Measurements from ENCODE around the gene INSYN2B.

INSYN2B gene

GRCh38 chr5:169993485-169993790, 13.1 kb upstream of the INSYN2B start:
- in situ Hi-C loops (cut with MboI; ENCODE audit: low pct_unique_long_range_greater_than_20kb, low sequenced_read_pairs, unreplicated experiment), result no loop called here
- DNase-seq (ENCODE audit: low spot score), result no peak
- TF ChIP-seq CTCF (IDR thresholded peaks at IDR 0.05; ENCODE audit: extremely low read depth, insufficient read depth, missing control alignments), result no peak

- in situ Hi-C loops (cut with MboI; ENCODE audit: low pct_unique_long_range_greater_than_20kb, low sequenced_read_pairs, unreplicated experiment), result no loop called here
- TF ChIP-seq CTCF (IDR thresholded peaks at IDR 0.05; ENCODE audit: extremely low read depth, insufficient read depth, missing control alignments), result no peak
- no peak for DNase-seq (ENCODE audit: low spot score)
Measured at GRCh38 chr5:169992789-169993484, 12.6 kb upstream of the INSYN2B start.

GRCh38 chr5:169991115-169991869, 11.0 kb upstream of the INSYN2B start:
- in situ Hi-C loops (cut with MboI; ENCODE audit: low pct_unique_long_range_greater_than_20kb, low sequenced_read_pairs, unreplicated experiment), result no loop called here
- TF ChIP-seq CTCF (IDR thresholded peaks at IDR 0.05; ENCODE audit: extremely low read depth, insufficient read depth, missing control alignments), result no peak
- no peak for DNase-seq (ENCODE audit: low spot score)

GRCh38 chr5:169989365-169989764, 9.1 kb upstream of the INSYN2B start:
- no peak for TF ChIP-seq CTCF (IDR thresholded peaks at IDR 0.05; ENCODE audit: extremely low read depth, insufficient read depth, missing control alignments)
- in situ Hi-C loops (cut with MboI; ENCODE audit: low pct_unique_long_range_greater_than_20kb, low sequenced_read_pairs, unreplicated experiment), result no loop called here
- no peak for DNase-seq (ENCODE audit: low spot score)

- in situ Hi-C loops (cut with MboI; ENCODE audit: low pct_unique_long_range_greater_than_20kb, low sequenced_read_pairs, unreplicated experiment), result no loop called here
- TF ChIP-seq CTCF (IDR thresholded peaks at IDR 0.05; ENCODE audit: extremely low read depth, insufficient read depth, missing control alignments), result no peak
- DNase-seq (ENCODE audit: low spot score), result no peak
Measured at GRCh38 chr5:169988947-169989346, 8.7 kb upstream of the INSYN2B start.

GRCh38 chr5:169988206-169988605, 7.9 kb upstream of the INSYN2B start:
- DNase-seq (ENCODE audit: low spot score), result no peak
- no peak for TF ChIP-seq CTCF (IDR thresholded peaks at IDR 0.05; ENCODE audit: extremely low read depth, insufficient read depth, missing control alignments)
- in situ Hi-C loops (cut with MboI; ENCODE audit: low pct_unique_long_range_greater_than_20kb, low sequenced_read_pairs, unreplicated experiment), result no loop called here

Data from GM13977 (cell line).